A172 (cell line): ENCODE data around the gene VAMP2. TPM values are rescaled to one million over a fixed set of nuclear protein-coding genes. Genes with fewer than 3 reads are reported as not detected.
"Not testable (repeated sequence)": the region's sequence is repeated elsewhere in the genome, so short reads cannot be mapped to it uniquely, and the experiment has no call there.

Experiments
- DNase-seq: peaks from one replicate; pipeline ENCODE4 v3.0.0-alpha.2; 2015; ENCODE audit warnings: low spot score
- total RNA-seq: library from RNA; depleted of rRNA; stranded (reverse); fragments of >200 nt; shearing (Covaris generic); gene quantifications from 2 replicates; pipeline ENCODE4 v1.2.3, GENCODE V29; 2014

Gene VAMP2
- total RNA-seq, 1 experiment from 2014 or later, result 1.9 TPM

DNA sequence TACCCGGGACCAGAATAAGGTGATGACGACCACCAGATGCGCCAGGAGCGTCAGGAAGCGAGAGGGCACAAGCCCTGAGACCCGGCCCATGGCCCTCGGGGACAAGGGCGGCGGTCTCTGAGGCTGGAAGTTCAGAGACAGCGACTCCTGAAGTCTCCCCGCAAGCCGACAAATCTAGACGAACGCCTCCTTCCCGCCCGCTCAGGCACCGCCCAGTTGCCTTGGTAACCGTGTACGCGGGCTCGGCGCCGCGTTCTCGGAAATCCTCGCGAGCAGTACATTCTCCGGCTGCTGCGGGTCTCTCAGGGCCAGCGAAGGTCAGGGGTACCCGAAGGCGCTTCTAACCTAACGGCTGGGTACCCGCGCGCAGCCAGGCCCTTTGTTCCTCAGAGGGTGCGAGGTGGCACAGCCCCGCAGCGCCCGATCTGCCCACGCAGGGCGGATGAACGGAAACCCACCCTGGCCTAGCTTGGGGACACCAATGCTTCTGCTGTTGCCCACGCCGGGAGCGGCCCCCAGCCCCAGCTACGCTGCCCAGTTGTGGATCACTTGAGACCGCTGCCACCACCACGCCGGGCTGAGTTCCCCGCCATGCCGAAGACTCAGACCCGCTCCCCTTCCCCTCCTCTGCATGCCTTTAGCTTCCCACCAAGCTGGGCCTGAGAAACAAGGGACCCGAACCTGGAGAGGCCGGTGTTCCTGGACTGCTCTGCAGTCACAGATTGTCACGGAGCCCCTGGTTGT, 13.6 kb upstream of the VAMP2 start, which contains the start of gene TMEM107:
TSS of gene TMEM107 (minus strand) at position 184 of the 744 bp plus-strand sequence. CDS start at position 90, 94 bp downstream.
- DNase-seq, result peak; percentile 79

DNA sequence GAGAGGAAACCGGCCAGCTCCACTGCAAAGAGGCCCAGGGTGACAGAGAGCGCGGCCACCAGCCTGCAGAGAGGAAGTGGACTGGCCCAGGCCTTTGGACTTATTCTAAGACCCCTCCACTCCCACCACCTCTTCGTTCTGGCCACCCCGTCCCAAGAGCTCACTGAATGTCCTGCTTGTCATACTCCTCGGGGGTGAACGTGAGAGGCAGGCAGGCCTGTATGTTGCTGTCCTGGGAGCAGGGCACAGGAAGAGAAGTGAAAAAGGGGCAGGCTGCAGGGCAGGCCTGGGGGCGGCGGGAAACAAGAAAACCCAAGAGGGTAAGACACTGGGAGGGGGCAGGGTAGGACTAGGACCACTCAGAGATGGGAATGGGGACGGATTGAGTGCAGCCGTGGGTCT, 13.0 kb upstream of the VAMP2 start:
- no peak for DNase-seq

DNA sequence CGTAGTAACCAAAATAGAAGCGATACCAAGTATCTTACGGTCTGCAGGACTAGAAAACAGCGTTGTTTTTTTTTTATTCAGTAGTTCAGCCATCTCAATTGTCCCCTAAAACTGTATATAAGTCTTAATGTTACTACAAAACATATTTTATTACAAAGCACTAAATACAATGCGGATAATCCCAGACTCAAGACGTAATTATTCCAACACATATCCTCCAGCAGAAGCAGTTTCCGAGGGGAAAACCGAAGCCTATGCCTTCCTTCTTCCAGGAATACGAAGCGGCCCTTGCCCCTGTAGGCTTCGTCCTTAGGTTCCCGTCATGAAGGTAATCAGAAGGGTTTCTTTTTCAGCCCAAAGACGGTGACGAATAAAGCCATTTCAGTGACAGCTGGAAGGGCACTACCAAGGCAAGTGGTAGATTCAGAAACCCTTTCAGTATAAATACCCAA, 11.1 kb upstream of the VAMP2 start:
- DNase-seq, result no peak

DNA sequence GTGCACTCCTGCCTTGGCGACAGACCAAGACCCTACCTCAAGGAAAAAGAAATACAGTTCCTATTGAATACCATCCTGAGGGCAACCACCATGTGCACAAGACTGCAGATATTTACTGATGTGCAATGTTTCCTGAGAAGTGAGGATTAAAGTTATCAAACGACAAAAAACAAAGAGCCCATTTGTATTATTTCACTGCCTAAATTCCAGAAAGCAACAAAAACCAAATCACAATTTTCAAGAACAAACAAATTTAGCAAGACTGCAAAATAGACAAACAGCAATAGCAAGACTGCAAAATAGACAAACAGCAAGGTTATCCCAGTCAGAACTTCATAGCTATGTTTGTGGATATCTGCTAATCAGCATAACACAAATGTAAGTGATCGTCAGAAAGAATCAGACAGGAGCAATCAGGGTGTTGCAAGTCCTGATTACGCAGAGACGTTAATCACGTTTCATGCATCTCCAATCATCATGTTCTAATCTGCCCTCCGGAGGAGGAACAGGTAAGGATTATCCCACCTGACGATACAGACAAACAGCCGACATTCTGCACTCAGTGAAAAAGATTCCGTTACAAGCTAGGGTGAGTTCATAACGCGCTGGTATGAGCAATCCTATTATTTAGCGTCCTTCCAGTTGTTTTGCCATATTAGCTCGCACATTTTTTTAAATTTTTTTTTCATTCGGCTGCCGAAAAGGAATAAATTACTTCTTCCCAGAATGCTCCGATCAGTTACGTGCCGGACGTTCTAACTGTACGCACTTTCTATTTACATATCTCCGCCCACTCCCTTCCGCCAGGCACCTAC, 10.5 kb upstream of the VAMP2 start:
- DNase-seq, result peak; percentile 99

DNA sequence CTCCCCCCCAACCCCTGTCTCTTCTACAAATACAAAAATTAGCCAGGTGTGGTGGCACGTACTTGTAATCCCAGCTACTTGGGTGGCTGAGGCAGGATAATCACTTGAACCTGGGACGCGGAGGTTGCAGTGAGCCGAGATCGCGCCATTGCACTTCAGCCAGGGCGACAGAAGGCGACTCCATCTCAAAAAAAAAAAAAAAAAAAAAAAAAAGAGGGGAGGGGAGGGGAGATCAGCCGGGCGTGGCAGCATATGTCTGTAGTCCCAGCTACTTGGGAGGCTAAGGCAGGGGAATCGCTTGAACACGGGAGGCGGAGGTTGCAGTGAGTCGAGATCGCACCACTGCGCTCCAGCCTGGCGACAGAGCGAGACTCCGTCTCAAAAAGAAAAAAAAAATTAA, 7.4 kb upstream of the VAMP2 start:
- DNase-seq, result not testable (repeated sequence)

DNA sequence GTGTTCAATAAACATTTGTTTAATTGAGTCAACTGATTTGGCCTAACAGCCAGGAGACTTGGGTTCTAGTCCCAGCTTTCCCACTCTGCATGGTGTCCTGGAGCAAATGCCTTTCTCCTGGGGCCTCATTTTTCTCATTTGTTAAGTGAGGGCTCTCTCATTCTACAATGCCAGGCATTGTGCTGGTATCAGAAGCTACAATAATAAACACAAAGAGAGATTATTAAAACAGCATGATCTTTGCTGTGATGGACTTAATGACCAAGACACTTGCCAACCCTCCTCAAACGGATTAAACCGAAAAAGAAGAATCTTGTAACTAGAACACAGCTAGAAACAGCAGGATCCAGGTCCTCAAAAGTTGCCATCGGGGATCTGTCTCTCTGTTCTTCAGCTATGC, 4.8 kb upstream of the VAMP2 start:
- no peak for DNase-seq

DNA sequence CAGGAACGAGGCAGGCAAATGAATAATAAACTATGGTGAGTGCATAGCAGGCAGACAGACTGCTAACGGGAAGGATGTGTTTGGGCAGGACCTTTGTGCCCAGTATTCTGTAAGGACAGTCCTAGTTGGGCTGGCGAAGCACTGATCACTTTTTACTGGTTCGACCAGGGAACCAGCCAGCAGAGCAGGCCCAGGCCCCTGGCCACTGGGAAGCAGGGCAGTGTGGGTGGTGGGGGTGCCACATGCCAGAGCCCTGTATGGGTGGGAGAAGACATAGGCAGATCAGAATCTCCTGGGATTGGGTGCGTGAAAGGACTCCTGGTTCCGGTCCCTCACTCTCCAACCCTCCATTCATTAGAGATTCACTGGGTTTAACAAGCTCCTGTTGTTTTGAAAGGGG, 4.0 kb upstream of the VAMP2 start:
- DNase-seq, result no peak

DNA sequence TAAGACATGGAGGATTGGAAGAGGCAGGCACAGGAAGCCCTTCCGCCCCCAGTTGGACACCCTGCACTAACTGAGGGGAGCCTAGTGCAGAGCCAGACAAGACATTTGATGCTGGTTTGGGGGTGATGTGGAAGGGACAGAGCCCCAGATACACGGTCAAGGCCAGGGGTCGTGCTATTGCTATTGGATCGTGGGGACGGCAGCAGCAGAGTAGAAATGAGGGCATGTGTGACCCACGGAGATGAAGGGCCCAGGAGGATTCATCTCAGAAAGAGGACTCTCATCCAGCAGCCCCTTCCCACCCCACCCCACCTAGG, 2.0 kb upstream of the VAMP2 start:
- no peak for DNase-seq

DNA sequence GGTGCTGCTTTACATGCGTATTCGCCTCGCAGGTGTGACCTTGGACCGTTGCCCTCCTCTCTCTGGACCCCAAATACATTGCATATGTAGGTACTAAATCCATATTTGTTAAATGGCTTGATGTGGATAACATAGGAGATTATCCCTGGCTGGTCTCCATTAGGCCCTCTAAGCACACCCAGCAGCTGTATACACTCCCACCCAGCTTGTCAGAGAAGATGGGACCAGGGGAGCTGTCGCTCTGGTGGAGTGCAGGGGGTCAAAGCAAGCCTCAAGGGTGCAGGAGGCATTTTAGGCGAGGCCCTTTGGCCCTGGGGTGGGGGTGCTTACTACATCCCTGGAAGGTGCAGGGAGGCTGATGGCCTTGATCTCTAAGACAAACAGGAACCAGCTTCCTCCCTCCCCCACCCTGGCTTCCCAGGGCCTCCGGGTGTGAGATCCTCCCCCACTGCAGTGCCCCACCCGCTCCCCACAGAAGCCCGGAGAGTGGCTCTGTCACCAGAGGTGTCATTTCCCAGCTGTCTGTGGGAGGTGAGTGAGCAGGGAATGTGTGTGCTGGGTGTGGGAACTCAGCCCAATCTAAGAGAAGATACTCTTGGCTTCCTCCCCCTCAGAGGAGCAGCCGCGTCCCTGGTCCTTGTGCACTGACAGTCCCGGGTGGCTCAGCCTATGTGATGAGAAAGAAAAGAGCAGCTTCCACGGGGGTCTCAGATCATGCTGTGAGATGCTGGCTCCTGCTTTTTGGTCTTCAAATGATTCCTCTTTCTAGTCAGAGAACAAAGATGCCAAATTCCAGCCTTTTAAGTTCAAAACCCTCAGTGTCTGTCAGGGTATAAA, 1.4 kb upstream of the VAMP2 start:
- peak; percentile 66 for DNase-seq

DNA sequence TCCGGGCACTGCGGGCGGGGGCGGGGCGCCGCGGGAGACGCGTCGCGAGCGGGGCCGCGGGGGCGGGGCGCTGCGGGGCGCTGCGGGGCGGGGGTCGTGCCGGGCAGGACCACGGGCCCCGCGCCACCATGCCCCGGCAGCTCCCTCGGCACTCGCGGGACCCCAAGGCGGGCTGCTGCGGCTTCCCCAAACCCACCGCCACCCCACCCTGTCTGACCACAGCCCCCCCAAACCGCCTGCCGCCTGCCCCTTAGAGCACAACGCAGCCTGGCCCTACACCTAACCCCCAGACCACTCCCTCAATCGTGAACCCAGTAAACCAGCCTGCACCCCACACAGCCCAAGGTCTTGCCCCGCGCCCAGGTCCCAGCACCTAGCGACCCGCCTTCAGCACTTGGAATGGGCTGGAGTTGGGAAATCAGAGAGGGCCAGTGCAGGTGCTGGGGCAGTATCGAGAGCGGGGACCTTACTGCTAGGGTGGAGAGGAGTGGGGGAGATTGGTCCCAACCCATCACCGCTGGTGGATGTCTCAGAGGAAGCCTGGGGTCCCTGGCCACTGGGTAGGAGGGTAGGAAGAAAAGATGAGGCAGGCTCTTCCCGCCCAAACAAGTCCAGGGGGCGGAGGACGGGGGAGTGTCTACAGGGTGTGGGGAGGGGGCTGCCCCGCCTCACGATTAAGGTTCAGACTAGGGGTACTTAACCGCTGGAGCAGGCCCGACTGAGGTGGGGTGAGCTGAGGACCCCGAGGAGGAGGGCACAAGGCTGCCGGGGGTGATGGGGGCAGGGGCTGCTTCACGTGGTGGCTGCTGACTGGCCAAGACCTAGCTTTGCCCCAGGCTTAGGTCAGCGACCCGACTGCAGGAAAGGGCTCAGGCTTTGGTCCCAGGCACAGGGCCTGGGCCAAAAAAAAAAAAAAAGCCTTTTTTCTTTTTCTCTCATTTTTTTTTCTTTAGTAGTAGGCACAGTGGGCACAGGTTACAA, 539 bp upstream of the VAMP2 start:
- no peak for DNase-seq

DNA sequence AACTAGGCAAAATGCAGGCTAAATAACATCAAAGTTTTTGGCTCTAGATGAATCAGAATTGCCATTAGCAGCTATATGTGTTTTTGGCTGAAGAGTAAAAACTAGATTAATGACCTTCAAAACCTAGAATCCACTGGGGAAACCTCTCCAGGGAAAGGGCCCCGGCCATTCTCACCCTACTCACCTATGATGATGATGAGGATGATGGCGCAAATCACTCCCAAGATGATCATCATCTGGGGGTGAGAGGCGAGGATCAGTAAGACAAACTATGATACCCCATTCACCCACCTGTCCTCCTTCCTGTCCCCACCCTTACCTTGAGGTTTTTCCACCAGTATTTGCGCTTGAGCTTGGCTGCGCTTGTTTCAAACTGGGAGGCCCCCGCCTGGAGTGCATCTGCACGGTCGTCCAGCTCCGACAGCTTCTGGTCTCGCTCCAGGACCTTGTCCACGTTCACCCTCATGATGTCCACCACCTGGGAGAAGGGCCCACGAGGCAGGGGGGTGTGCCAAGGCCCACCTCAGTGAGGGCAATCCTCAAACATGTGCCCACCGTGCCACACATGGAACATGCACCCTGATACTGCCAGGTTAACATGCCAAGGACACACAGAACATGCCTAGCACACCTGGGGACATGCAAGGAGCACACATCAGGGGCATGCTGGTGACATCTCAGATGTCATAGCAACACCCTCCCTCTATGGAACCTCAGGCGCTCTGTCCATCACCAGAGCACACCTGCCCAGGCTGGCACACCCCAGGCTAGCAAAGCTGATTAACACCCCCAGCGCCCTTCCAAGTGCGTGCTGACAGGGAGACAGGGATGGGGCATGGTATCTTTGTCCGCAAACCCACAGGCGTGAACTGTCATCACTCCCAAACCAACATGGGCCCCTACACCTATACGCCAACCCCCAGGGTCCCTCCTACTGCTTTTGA, 1.2 kb downstream of the VAMP2 start:
- DNase-seq, result no peak

DNA sequence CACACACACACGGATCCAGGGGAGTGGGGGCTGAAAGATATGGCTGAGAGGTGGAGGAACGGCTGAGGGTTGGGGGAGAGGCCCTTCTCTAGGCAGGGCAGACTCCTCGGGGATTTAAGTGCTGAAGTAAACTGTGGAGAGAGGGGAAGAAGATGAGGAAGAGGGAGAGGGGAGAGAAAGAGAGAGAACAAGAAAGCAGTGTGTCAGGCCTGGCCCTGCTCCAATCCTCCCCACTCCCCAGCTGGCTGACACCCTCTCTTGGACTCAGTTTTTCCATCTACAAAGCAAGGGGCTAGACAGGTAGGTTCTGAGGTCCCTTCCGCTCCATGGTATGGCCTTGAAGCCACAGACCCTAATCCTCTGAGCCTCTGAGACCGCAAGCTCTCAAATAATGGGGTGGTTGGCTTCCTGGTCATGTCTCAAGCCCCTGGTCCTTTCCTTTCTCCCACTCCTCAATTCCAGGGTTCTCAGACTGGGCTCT, 2.0 kb downstream of the VAMP2 start:
- DNase-seq, result no peak

DNA sequence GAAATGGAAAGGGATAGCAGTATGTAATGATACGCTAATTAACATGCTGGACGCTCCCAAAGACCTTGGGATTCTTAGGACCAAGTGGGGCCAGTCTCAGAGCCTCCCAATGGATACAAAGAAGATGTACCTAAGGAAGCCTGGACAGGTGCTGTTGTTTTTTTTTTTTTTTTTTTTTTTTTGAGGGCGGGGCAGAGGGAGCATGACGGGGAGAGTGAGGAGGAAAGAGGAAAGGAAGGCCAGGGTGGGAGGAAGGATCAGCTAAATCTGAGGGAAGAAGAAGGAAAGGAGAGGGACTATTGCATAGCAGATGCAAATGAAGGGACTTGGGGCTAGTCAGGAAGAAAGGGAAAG, 2.5 kb downstream of the VAMP2 start:
- DNase-seq, result no peak

DNA sequence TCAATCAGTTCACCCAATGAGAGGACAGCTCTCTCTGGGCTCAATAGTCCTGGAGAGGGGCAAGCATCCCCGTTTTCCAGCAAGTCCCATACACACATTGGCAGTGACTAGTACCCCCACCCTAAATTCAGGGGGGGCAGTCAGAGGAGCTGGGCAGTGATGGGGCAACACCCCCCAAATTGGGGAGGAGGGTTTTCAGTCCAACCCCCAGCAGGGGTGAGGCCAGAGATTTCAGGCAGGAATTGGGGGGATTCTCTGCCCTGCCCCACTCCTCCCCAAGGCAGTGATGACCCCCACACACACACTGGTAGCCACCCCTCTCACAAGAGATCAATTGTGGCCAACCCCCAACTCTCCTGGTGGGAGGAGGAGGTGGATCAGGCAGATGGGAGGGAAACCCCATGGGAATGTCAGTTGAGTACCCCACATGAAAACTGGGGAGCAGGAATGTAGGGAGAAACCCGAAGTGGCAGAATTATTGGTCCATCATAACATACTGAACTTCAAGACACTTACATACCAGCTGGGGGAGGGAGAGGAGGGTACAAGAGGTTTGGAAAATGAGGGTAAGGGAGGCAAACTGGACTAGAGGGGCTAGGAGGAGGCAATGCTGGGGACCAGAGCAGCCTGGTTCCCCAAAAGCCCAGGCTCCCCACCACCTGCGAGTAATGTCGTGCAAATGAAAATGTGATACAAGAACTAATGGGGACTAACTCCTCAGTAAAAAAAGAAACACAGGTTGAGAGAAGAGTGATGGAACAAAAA, 3.1 kb downstream of the VAMP2 start:
- DNase-seq, result no peak

DNA sequence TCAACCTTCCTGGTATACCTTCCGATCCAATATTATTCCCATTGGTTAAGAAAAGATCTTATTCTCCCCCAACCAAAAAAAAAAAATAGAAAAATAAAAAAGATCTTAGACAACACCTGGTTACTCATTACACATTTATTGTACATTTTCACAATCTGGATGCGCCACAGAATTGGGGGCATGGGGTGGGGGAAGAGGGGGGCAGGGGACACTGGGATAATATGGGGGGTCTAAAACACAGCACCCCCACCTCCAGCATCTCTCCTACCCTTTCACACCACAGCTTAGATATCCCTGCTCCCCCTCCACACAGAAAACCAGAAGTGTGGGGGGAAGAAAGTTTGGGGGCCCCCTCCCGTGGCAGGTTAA, 3.7 kb downstream of the VAMP2 start:
- DNase-seq, result no peak

DNA sequence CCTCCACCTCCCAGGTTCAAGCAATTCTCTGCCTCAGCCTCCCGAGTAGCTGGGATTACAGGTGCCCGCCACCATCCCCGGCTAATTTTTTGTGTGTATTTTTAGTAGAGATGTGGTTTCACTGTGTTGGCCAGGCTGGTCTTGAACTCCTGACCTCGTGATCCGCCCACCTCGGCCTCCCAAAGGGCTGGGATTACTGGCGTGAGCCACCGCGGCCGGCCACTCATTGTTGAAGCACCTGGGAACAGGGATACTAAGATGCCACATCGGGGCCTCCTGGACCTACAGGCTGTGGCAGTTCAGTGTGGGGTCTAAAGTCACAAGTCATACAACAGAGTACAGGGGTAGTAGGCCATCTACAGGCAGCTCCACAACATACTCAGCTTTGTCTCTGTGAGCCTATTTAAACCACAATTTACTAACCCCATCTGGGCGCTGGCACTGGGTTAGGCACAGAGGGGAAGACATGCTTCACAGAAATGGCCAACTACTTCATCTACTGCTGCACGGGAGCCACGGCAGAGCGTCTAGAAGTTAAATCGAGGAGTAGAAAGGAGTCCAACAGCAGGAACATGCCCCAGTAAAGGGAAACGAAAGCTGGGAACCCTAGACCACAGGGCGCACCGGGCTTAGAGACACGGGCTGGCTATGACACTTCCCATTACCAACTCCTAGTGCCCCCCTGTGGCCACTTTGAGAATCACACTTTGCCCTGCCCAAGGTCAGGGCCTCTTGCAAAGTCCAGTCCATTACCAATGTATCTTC, 4.3 kb downstream of the VAMP2 start:
- DNase-seq, result peak; percentile 88

DNA sequence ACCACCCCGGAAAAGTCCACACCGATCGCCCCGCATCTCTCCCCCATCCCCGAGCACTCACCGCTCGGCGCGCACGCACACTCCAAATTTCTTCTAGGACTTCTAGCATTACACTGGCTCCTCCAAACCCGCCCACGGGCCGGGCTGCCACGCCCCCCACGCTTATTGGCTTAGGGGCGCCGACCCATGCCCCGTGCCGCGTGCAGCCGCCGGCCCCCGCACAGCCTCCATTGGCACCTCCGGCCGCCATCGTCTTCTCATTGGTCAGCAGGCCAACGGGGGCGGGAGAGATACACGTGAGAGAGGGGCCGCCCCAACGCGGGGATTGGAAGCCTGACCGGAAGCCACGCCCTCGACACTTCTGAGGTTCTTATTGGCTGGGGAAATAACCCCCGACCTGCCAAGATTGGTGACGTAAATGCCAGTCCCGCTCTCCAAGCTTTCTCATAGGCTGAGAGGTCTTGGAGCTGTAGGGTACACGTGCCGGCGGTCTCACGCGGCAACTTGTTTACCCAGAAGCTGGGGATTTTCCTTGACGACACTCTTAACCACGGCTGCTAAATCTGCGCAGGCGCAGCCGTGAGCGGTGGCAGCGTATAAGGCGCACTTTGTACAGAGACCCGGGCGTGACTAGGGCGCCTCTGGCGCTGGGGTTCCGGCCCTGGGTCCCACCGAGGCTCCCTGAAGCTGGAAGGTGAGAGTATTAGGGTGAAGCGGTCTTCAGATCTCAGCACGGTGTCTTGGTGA, 6.3 kb downstream of the VAMP2 start:
- peak; percentile 100 for DNase-seq

DNA sequence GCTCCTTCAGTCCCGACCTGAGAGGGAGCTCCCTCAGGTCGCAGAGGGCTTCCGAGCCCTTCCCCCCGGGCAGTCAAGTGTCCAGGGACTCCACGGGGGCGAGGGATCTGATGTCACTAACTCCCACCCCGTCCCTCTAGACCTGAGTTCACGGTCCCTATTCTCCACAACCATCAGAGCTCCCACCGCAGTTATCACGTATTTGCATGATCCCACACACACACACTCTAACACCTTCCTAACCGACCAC, 6.8 kb downstream of the VAMP2 start:
- DNase-seq, result no peak
